ENCODE results near the gene MMD. TPM values are rescaled to one million over a fixed set of nuclear protein-coding genes. Genes with fewer than 3 reads are reported as not detected.
"Not testable (repeated sequence)": the region's sequence is repeated elsewhere in the genome, so short reads cannot be mapped to it uniquely, and the experiment has no call there.

MMD gene
- total RNA-seq, 6 experiments from 2014 or later = 2.8 to 17.2 (median 12.4) TPM

DNA sequence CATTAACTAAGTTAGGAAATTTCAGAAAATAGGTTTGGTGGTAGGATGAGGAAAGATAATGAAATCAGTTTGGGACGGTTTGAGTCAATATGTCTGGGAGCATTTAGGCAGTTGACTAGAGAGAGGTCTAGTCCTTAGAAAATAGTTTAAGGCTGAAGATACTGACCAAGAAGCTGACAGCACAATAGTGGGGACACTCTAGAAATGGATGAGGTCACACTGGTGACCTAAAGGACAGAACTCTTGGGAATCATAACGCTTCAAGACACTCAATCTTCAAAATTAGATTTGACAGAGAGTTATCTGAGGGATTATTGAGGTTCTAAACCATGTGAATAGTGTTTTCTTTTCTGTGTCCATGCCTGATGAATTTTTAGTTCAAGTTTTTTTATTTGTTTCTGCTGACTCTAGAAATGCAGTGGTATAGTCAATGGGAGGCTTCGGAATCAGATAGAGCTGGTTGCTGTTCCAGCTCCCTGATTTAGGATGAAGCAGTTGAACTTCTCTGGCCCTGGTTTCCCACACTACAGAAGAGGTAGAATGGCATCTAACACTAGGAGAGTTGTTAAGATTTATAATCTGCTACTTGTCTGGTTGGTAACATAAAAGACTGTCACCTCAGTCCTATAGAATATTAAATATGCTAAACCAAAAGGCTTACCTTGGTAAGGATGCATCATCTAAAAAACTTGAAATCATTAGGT is 29.7 kb downstream of the MMD start:
- WGBS (ENCODE audit: insufficient coverage, low coverage, low lambda C conversion rate, missing lambda C conversion rate) = 77% methylated on average over 3 of the region's 3 CpGs
- H3K36me3 ChIP-seq = no peaks in the 10 kb centered on the region
- no peaks in the 10 kb centered on the region for H3K9me3 ChIP-seq
- DNase-seq (no peak), ATAC-seq (no peak)
- no peak for TF ChIP-seq CTCF (IDR thresholded peaks at IDR 0.05)
- TF ChIP-seq POLR2A (IDR thresholded peaks at IDR 0.05) = no peak
- H3K4me1 ChIP-seq = peaks cover 0 to 24% (median 11%) of the 10 kb centered on the region in 4 donors
- no peak overlapping the region for H3K4me3 ChIP-seq
- H3K27ac ChIP-seq = no peak overlapping the region
- intact Hi-C loops (cut with DNase I) = no loop called here
- H3K27me3 ChIP-seq = no peaks in the 10 kb centered on the region

GRCh38 chr17:55391244-55391757 is 30.3 kb downstream of the MMD start:
- Histone ChIP-seq H3K27me3 (no peaks in the 10 kb centered on the region), H3K4me1 (peaks cover 0 to 23% (median 10%) of the 10 kb centered on the region in 4 donors), H3K4me3 (no peak overlapping the region), H3K27ac (no peak overlapping the region), H3K9me3 (no peaks in the 10 kb centered on the region), H3K36me3 (no peaks in the 10 kb centered on the region)
- 96% methylated on average over 4 of the region's 4 CpGs for WGBS (ENCODE audit: insufficient coverage, low coverage, low lambda C conversion rate, missing lambda C conversion rate)
- intact Hi-C loops (cut with DNase I) = no loop called here
- ATAC-seq (no peak), DNase-seq (no peak)
- TF ChIP-seq CTCF (IDR thresholded peaks at IDR 0.05) = no peak
- no peak for TF ChIP-seq POLR2A (IDR thresholded peaks at IDR 0.05)

DNA sequence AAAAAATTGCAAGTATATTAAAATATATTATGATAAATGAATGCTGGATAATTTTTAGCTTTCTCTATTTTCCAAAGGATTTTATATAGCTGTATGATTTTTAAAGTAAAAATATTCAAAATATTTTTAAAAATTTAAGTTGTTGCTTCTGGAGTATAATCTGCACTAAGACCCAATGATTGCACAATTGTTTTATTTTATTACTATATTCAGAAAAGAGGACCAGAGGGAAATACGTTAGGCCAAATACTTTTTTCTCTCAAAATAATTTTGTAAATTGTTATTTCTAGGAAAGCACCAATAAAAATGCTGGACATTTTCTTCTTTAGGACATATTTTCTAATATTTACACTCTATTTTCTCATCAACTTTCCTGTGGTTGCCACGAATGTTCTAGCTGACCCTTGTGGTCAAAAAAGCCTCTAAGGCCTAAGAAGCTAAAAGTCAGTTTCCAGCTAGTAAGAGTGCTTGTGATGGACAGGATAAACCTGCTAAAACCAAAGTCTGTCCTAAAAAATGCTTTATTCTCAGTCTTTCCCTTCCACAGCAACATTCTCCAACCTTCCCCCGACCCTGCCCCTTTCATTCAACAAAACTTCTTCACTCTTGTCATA is 31.2 kb downstream of the MMD start:
- H3K27me3 ChIP-seq = no peaks in the 10 kb centered on the region
- TF ChIP-seq CTCF (IDR thresholded peaks at IDR 0.05) (no peak), POLR2A (IDR thresholded peaks at IDR 0.05) (no peak)
- no peak overlapping the region for H3K4me3 ChIP-seq
- intact Hi-C loops (cut with DNase I) = no loop called here
- peaks cover 0 to 15% (median 6%) of the 10 kb centered on the region in 4 donors for H3K4me1 ChIP-seq
- ATAC-seq (no peak), DNase-seq (no peak)
- H3K36me3 ChIP-seq = no peaks in the 10 kb centered on the region
- H3K9me3 ChIP-seq = no peaks in the 10 kb centered on the region
- H3K27ac ChIP-seq = no peak overlapping the region
- 91% methylated on average over 3 of the region's 3 CpGs for WGBS (ENCODE audit: insufficient coverage, low coverage, low lambda C conversion rate, missing lambda C conversion rate)

- H3K27ac ChIP-seq; H3K36me3 ChIP-seq; ATAC-seq; DNase-seq; H3K27me3 ChIP-seq; H3K9me3 ChIP-seq; H3K4me1 ChIP-seq; intact Hi-C loops (cut with DNase I); H3K4me3 ChIP-seq: not testable (repeated sequence)
- 78% methylated on average over 1 of the region's 1 CpG for WGBS (ENCODE audit: insufficient coverage, low coverage, low lambda C conversion rate, missing lambda C conversion rate)
Measured at GRCh38 chr17:55389715-55390114, 31.9 kb downstream of the MMD start.

- DNase-seq = no peak
- peak in 1 of 4 donors; percentile 22 for ATAC-seq
- Histone ChIP-seq H3K27me3 (no peaks in the 10 kb centered on the region), H3K4me3 (no peak overlapping the region), H3K36me3 (no peaks in the 10 kb centered on the region), H3K27ac (no peak overlapping the region), H3K4me1 (no peaks in the 10 kb centered on the region), H3K9me3 (no peaks in the 10 kb centered on the region)
- intact Hi-C loops (cut with DNase I) = no loop called here
- 71% methylated on average over 3 of the region's 3 CpGs for WGBS (ENCODE audit: insufficient coverage, low coverage, low lambda C conversion rate, missing lambda C conversion rate)
- no peak for TF ChIP-seq CTCF (IDR thresholded peaks at IDR 0.05)
- no peak for TF ChIP-seq POLR2A (IDR thresholded peaks at IDR 0.05)
Measured at GRCh38 chr17:55388842-55389241, 32.8 kb downstream of the MMD start.
